ENCODE results near the gene MYO1D.

MYO1D gene

DNA sequence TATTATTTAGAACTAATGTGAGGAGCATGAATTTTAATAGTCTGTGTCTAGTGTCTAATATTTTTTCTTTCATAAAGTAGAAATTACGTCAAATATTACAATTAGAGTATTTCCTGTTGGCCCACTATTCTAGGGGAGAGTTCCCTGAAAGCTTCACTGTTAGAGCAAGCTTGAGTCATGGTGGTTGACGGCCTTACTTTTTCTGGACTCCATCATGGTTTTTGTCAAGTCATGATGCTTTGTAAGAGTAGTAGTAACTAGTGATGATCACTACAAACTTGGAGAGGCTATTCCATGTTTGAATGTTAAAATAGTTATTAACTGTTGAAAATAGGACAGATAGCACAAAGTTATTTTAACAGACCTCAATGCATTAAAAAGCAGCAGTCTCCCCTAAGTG is 431.0 kb downstream of the MYO1D start:
- Mint-ChIP-seq H3K9me3 (no peaks in the 10 kb centered on the region), H3K27me3 (no peaks in the 10 kb centered on the region), H3K36me3 (peaks cover 9% of the 10 kb centered on the region), H3K4me3 (peak overlapping the region; percentile 85), H3K4me1 (peaks cover 20% of the 10 kb centered on the region), H3K27ac (peak overlapping the region; percentile 92)
- ATAC-seq (ENCODE audit: low read depth) (no peak), DNase-seq (ENCODE audit: low spot score in 2 of 2) (no peak)

DNA sequence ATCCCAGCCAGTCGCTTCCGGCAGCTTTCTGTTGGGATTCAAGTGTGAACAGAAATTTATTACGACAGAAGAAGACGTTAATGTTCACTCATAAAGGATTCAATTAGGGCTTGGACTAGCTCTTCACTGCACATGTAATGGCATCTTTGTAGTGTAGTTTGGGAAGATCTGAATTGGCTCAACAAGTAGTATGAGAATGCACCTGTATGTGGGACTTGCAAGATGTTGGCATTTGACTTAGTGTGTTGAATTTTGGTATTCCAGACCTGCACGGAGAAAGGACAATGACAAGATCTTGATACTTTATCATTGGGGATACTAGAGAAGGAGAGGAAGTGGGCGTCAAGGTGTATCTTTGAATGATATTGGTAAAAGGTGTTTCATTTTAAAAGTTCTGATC is 431.4 kb downstream of the MYO1D start:
- no peak for ATAC-seq (ENCODE audit: low read depth)
- Mint-ChIP-seq H3K27me3 (no peaks in the 10 kb centered on the region), H3K27ac (peak overlapping the region; percentile 92), H3K4me1 (peaks cover 20% of the 10 kb centered on the region), H3K4me3 (peak overlapping the region; percentile 85), H3K9me3 (no peaks in the 10 kb centered on the region), H3K36me3 (peaks cover 8% of the 10 kb centered on the region)
- no peak for DNase-seq (ENCODE audit: low spot score in 2 of 2)

DNA sequence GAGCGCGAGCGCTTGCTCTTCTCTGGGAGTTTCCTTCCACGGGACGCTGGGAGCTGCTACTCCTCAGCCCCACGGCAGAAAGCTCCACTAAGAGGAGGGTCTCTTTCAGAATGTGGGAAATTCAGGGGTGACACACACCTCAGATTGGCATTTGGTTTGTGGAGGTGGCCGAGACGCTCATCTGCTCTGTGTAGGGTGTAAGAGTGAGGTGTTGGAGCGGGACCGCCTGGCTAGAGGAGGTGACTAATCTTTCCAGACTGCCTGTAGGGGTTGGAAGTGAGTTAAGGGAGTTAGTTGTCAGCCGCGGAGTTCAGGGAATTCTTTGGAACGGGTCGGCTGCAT is 431.9 kb downstream of the MYO1D start:
- Mint-ChIP-seq H3K4me3 (peak overlapping the region; percentile 85), H3K27me3 (no peaks in the 10 kb centered on the region), H3K4me1 (peaks cover 20% of the 10 kb centered on the region), H3K36me3 (peaks cover 6% of the 10 kb centered on the region), H3K9me3 (no peaks in the 10 kb centered on the region), H3K27ac (peak overlapping the region; percentile 92)
- no peak for ATAC-seq (ENCODE audit: low read depth)
- no peak for DNase-seq (ENCODE audit: low spot score in 2 of 2)

DNA sequence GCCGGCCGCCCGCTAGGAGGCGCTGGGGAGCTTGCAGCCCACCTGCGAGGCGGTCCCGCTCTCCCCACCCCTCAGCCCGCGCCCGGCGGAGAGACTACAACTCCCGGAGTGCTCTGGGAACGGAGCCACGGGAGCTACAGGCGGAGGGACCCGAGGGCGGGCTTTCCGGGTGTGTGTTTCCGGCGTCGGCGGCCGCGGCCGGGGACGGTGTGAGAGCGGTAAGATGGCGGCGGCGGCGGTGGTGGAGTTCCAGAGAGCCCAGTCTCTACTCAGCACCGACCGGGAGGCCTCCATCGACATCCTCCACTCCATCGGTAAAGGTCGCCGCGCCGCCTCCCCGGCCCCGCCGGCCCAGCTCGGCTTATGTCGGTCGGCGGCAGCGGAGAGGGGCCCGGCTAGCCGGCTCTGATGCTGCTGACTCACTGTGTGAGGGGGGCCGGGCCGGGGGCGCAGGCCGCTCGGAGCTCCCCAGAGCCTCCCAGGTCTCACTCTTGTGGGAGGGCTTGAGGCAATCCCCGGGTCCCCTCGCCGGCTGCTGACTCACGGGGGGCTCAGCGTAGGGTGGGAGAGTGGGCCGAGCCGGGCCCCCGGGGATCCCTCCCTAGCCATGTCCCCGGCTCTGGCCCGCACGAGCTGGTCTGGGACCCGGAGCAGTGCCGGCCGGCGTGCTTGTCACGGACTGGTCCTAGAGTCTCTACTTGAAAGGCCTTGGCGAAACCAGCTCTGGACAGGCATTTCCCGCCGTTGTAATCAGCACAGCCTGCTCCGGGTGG is 432.4 kb downstream of the MYO1D start, which contains the start of gene PSMD11:
TSS of gene PSMD11 (plus strand) at position 210 of the 773 bp plus-strand sequence. CDS start at position 224, 14 bp downstream.
- H3K27me3 Mint-ChIP-seq, result no peaks in the 10 kb centered on the region
- ATAC-seq (ENCODE audit: low read depth) (peak; percentile 96), DNase-seq (ENCODE audit: low spot score in 2 of 2) (peak; percentile 99 to 100)
- H3K4me3 Mint-ChIP-seq, result peak within 1 kb of the TSS; percentile 85
- peak within 1 kb of the TSS; percentile 92 for H3K27ac Mint-ChIP-seq
- peaks cover 5% of the 10 kb centered on the region for H3K36me3 Mint-ChIP-seq
- no peaks in the 10 kb centered on the region for H3K9me3 Mint-ChIP-seq
- peaks cover 20% of the 10 kb centered on the region for H3K4me1 Mint-ChIP-seq

DNA sequence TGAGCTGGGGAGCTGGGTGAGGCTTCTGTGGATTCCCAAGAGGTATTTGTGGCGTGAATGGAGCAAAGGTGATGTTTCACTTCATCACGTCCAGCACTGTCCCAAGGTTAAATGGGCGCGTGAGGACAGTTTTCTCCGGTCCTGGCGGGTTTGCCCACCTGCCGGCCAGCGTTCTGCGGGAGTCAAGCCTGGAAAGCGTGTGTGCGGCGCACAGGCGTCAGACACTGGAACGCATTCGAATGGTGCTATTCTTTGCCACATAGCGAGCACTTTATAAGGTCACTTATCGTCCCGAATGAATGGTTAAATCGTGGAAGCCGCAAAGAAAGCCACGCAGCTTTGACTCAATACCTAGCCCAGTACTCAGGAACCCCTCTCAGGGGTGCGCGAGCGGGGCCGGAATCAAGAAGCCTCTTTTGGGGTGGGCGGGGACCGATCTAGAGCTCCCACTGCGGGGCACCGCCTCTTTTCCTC is 433.1 kb downstream of the MYO1D start:
- peaks cover 20% of the 10 kb centered on the region for H3K4me1 Mint-ChIP-seq
- no peak for ATAC-seq (ENCODE audit: low read depth)
- H3K4me3 Mint-ChIP-seq, result peak overlapping the region; percentile 85

More for the DNA sequence above, 433.1 kb downstream of the MYO1D start:
- no peaks in the 10 kb centered on the region for H3K27me3 Mint-ChIP-seq
- H3K9me3 Mint-ChIP-seq, result no peaks in the 10 kb centered on the region
- H3K36me3 Mint-ChIP-seq, result peaks cover 3% of the 10 kb centered on the region
- H3K27ac Mint-ChIP-seq, result peak overlapping the region; percentile 92
- DNase-seq (ENCODE audit: low spot score in 2 of 2), result no peak
